Psoas muscle (tissue), 8 donors: ENCODE measurements around the gene CNGB1. TPM values are rescaled to one million over a fixed set of nuclear protein-coding genes. Genes with fewer than 3 reads are reported as not detected.
"Not testable (repeated sequence)": the region's sequence is repeated elsewhere in the genome, so short reads cannot be mapped to it uniquely, and the experiment has no call there.

Experiments used
- ATAC-seq, 4 donors: fragments of 200-7000 bp; cut with Tn5 transposase; one replicate each; pipeline ENCODE4 v1.9.1; 2020; ENCODE audit warnings: moderate library complexity in 3 of 4, mild to moderate bottlenecking in 2 of 4
- DNase-seq, 2 donors: peaks; one replicate each; pipeline ENCODE4 v3.0.0-alpha.2; 2020
- H3K27ac ChIP-seq: fragments of 200-600 bp; one replicate; pipeline ENCODE4 v1.8.0; 2022
- H3K27me3 ChIP-seq, 3 donors: fragments of 200-600 bp in 1 of 3; one replicate each; pipeline versions ENCODE4 v1.6.1 to v1.8.0; 2013 to 2022; ENCODE audit warnings: low read length in 2 of 3, mild to moderate bottlenecking in 2 of 3, moderate library complexity in 1 of 3; ENCODE audit not compliant: insufficient read depth in 3 of 3
- H3K36me3 ChIP-seq, 2 donors: fragments of 200-600 bp in 1 of 2; one replicate each; pipeline versions ENCODE4 v1.6.1 to v1.8.0; 2013 to 2022; ENCODE audit warnings: low read depth in 1 of 2, mild to moderate bottlenecking in 1 of 2, moderate library complexity in 1 of 2; ENCODE audit not compliant: insufficient read depth in 1 of 2
- H3K4me1 ChIP-seq: fragments of 200-600 bp; one replicate; pipeline ENCODE4 v1.8.0; 2022
- H3K4me3 ChIP-seq: fragments of 200-600 bp; one replicate; pipeline ENCODE4 v1.8.0; 2022; ENCODE audit warnings: mild to moderate bottlenecking
- H3K9me3 ChIP-seq: fragments of 200-600 bp; one replicate; pipeline ENCODE4 v1.8.0; 2022
- WGBS, 3 donors: extraction: QIAGEN DNeasy Blood & Tissue Kit; methylation state at CpG; one replicate each; pipeline versions ENCODE4 v1.1.6 to v1.1.7; 2013; 5-methylcytosine and 5-hydroxymethylcytosine counted together
- intact Hi-C, 2 donors: fragments of 100-400 bp; cut with DNase I; formaldehyde crosslinking; loops; one replicate each; pipeline versions ENCODE4 v1.11.0 to v1.14.2; 2022
- polyA plus RNA-seq, 3 donors: library from polyadenylated mRNA; stranded (reverse); fragments of 200-250 nt; gene quantifications; one replicate each; pipeline ENCODE4 v1.2.3, GENCODE V29; 2013
- total RNA-seq, 4 donors: library from RNA; stranded (reverse); fragmentation: NEBNext Ultra II Directional in 2 of 4; extraction: Animal tissue kit (Norgen Biotek cat#: 25700) in 2 of 4; gene quantifications; one replicate each; pipeline versions ENCODE4 v1.2.1 to v1.2.4, GENCODE V29; 2021 to 2023
- TF ChIP-seq, protein P1 (sequence below): fragments of 200-600 bp; IDR thresholded peaks from one replicate; pipeline ENCODE4 v1.8.0; 2022; ENCODE audit warnings: antibody characterized with exemption
- donor health status: healthy with polysubstance abuse.
- donor health status: DM: no; HTN: no; CAD: no; lungs with moderate emphysema.
- donor health status: Bipolar disorder and iron deficiency.
- donor health status: healthy.
- donor health status: DM: yes; HTN: yes; CAD: no.
- donor health status: DM: no; HTN: no; CAD: no.
- donor health status: DM: no; HTN: no; CAD: no.
- donor health status: DM: yes; HTN: yes; CAD: no.

Gene CNGB1
- total and polyA plus RNA-seq, 7 donors, result not detected

DNA sequence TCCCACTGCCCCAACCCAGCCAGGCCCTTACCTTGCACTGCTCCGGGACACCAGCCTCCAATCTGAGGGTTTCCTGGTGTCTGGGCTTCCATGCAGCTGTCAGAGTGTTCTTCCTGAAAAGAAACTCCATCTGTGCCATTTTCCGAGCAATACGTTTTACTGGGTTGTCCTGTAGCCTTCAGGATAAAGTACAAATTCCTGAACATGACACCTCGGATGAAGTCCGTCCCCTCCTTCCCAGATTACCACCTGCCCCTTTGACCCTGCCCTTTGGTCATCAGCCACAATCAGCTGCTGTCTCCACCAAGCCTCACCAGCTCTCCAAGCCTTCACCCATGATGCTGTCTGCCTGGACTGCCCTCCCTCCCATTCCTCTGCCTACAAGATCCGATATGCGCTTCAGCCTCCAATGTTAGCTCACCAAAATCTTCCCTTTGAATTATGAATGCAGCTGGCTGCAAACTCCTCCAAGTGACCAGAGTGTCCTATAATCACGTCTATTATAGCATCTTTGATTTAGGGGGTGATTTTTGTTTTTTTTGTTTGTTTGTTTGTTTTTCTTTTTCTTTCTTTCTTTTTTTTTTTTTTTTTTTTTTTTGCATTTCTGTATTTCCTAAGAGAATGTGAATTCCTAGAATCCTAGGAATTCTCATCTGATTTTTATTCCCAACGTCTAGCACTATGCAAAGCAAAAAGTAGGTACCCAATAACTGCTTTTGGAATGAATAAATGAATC lies 108.1 kb downstream of the CNGB1 start:
- Histone ChIP-seq H3K36me3 (no peaks in the 10 kb centered on the region), H3K27ac (no peak overlapping the region), H3K27me3 (no peaks in the 10 kb centered on the region), H3K4me3 (no peak overlapping the region), H3K4me1 (peaks cover 6% of the 10 kb centered on the region), H3K9me3 (no peaks in the 10 kb centered on the region)
- TF ChIP-seq, protein P1, sequence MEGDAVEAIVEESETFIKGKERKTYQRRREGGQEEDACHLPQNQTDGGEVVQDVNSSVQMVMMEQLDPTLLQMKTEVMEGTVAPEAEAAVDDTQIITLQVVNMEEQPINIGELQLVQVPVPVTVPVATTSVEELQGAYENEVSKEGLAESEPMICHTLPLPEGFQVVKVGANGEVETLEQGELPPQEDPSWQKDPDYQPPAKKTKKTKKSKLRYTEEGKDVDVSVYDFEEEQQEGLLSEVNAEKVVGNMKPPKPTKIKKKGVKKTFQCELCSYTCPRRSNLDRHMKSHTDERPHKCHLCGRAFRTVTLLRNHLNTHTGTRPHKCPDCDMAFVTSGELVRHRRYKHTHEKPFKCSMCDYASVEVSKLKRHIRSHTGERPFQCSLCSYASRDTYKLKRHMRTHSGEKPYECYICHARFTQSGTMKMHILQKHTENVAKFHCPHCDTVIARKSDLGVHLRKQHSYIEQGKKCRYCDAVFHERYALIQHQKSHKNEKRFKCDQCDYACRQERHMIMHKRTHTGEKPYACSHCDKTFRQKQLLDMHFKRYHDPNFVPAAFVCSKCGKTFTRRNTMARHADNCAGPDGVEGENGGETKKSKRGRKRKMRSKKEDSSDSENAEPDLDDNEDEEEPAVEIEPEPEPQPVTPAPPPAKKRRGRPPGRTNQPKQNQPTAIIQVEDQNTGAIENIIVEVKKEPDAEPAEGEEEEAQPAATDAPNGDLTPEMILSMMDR, result no peak
- intact Hi-C loops, result loop anchor here (1.0 to 5.0 kb wide), 5 partner anchors 66 to 106 kb away; no protein-coding TSS in a partner anchor
- ATAC-seq (no peak), DNase-seq (no peak)
- 28 to 41% (median 33%) methylated on average over 9 of the region's 9 CpGs for WGBS, 3 donors

DNA sequence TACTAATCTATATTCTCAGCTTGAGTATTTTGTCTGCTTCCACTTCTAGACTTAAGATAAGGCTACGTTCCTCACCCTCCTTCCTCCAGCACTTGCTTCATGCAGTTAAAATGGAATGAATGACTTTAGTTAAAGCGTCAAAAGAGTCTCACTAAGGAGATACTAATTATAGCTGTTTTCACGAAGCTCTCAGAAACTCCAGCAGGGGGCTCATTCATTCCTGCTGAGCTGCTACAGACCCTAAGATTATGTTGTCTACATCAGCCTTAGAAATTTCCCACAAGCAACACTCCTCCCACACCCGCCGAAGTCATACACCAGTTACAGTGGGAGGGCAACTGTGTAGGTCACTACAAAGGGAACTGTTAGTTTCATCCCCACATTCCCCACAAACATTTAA lies 111.6 kb downstream of the CNGB1 start:
- peaks cover 6% of the 10 kb centered on the region for H3K4me1 ChIP-seq
- 52 to 56% (median 54%) methylated on average over 5 of the region's 5 CpGs for WGBS, 3 donors
- H3K27me3 ChIP-seq, result no peaks in the 10 kb centered on the region
- no peak for DNase-seq
- ATAC-seq, result no peak
- H3K9me3 ChIP-seq, result no peaks in the 10 kb centered on the region
- intact Hi-C loops, result no loop called here
- H3K4me3 ChIP-seq, result no peak overlapping the region
- H3K27ac ChIP-seq, result no peak overlapping the region
- no peaks in the 10 kb centered on the region for H3K36me3 ChIP-seq
- TF ChIP-seq, protein P1, result no peak

DNA sequence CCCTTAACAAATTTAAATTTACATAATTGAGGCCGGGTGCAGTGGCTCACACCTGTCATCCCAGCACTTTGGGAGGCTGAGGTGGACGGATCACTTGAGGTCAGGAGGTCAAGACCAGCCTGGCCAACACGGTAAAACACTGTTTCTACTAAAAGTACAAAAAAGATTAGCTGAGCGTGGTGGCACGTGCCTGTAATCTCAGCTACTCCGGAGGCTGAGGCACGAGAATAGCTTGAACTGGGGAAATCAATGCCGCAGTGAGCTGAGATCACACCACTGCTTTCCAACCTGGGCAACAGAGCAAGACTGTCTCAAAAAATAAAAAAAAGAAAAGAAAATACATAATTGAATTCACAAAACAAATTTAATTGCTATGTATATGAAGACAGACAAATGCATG lies 112.3 kb downstream of the CNGB1 start:
- intact Hi-C loops, result no loop called here
- no peaks in the 10 kb centered on the region for H3K36me3 ChIP-seq
- H3K4me3 ChIP-seq, result no peak overlapping the region
- no peak overlapping the region for H3K27ac ChIP-seq
- no peaks in the 10 kb centered on the region for H3K9me3 ChIP-seq
- WGBS, 3 donors, result 30 to 48% (median 38%) methylated on average over 8 of the region's 8 CpGs
- H3K27me3 ChIP-seq, result no peaks in the 10 kb centered on the region
- peaks cover 5% of the 10 kb centered on the region for H3K4me1 ChIP-seq
- ATAC-seq (no peak), DNase-seq (no peak)
- TF ChIP-seq, protein P1, result no peak

DNA sequence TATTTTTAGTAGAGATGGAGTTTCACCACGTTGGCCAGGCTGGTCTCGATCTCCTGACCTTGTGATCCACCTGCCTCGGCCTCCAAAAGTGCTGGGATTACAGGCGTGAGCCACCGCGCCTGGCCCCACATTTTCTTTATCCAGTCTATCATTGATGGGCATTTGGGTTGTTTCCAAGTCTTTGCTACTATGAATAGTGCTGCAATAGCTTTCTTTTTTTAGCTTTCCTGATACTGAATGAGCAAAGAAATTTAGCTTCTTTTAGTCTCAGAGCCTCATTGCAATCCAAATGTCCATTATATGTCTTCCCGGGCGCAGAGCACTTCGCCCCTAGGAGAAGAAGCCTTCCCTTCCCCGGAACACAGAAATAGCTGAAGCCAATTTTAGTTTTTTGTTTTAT lies 112.9 kb downstream of the CNGB1 start:
- H3K9me3 ChIP-seq, intact Hi-C loops, H3K4me3 ChIP-seq, DNase-seq, H3K27me3 ChIP-seq, H3K36me3 ChIP-seq, H3K27ac ChIP-seq, H3K4me1 ChIP-seq, ATAC-seq: not testable (repeated sequence)
- 61 to 71% (median 62%) methylated on average over 10 of the region's 10 CpGs for WGBS, 3 donors

DNA sequence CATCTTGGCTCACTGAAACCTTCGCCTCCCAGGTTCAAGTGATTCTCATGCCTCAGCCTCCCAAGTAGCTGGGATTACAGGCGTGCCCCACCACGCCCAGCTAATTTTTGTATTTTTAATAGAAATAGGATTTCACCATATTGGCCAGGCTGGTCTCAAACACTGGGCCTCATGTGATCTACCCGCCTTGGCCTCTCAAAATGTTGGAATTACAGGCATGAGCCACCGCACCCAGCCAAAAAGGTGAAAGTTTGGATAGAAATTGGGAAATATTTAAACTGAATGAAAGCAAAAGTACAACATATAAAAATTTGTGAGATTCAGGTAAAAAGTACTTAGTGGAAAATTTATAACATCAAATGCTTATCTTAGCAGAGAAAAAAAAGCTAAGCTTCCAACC lies 115.7 kb downstream of the CNGB1 start:
- intact Hi-C loops, result no loop called here
- no peak for DNase-seq
- ATAC-seq, result no peak

More for the DNA sequence above, 115.7 kb downstream of the CNGB1 start:
- H3K4me3 ChIP-seq, result no peak overlapping the region
- WGBS, 3 donors, result 95 to 99% (median 98%) methylated on average over 5 of the region's 5 CpGs
- H3K27ac ChIP-seq, result no peak overlapping the region
- no peaks in the 10 kb centered on the region for H3K9me3 ChIP-seq
- H3K27me3 ChIP-seq, result no peaks in the 10 kb centered on the region
- TF ChIP-seq, protein P1, result no peak
- no peaks in the 10 kb centered on the region for H3K36me3 ChIP-seq
- no peaks in the 10 kb centered on the region for H3K4me1 ChIP-seq
